ENCODE measurements around the gene MMP17.

The MMP17 gene

GRCh38 chr12:131864469-131864868, 36.3 kb downstream of the MMP17 start:
- H3K4me3 ChIP-seq (ENCODE audit: low read depth, low read length), result no peak overlapping the region
- TF ChIP-seq, protein P1, sequence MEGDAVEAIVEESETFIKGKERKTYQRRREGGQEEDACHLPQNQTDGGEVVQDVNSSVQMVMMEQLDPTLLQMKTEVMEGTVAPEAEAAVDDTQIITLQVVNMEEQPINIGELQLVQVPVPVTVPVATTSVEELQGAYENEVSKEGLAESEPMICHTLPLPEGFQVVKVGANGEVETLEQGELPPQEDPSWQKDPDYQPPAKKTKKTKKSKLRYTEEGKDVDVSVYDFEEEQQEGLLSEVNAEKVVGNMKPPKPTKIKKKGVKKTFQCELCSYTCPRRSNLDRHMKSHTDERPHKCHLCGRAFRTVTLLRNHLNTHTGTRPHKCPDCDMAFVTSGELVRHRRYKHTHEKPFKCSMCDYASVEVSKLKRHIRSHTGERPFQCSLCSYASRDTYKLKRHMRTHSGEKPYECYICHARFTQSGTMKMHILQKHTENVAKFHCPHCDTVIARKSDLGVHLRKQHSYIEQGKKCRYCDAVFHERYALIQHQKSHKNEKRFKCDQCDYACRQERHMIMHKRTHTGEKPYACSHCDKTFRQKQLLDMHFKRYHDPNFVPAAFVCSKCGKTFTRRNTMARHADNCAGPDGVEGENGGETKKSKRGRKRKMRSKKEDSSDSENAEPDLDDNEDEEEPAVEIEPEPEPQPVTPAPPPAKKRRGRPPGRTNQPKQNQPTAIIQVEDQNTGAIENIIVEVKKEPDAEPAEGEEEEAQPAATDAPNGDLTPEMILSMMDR (IDR thresholded peaks at IDR 0.05; ENCODE audit: borderline replicate concordance, insufficient read depth, low read depth, low read length), result no peak

DNA sequence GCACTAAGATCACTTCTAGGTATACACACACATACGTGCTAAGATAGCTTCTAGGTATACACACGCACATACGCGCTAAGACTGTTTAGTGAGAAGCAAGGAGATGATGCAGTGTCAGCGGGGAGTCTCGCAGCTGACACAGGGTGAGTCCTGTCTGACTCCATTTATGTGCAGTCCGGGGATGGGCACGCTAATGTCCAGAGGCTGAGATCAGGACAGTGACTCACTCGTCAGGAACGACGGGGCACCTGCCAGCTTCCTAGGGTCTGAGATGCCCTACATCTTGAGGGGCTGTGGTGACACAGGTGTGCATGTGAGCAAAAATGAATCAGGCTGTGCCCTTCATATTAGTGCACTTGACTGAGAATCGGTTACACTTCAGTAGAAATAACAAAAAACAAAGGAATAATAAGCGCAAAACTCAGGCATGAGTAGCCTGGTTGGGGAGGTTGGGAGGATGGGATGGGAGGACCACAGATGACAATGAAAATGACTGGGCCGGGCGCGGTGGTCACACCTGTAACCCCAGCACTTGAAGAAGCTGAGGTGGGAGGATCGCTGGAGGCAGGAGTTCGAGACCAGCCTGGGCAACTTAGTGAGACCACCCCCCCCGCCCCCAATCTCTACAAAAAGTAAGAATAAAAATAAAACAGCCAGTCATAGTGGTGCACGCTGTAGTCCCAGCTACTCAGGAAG, 37.1 kb downstream of the MMP17 start:
- TF ChIP-seq, protein P1 (IDR thresholded peaks at IDR 0.05; ENCODE audit: borderline replicate concordance, insufficient read depth, low read depth, low read length), result no peak
- H3K4me3 ChIP-seq (ENCODE audit: low read depth, low read length), result no peak overlapping the region

- no peak overlapping the region for H3K4me3 ChIP-seq (ENCODE audit: low read depth, low read length)
Measured at GRCh38 chr12:131867471-131867870, 39.3 kb downstream of the MMP17 start.

DNA sequence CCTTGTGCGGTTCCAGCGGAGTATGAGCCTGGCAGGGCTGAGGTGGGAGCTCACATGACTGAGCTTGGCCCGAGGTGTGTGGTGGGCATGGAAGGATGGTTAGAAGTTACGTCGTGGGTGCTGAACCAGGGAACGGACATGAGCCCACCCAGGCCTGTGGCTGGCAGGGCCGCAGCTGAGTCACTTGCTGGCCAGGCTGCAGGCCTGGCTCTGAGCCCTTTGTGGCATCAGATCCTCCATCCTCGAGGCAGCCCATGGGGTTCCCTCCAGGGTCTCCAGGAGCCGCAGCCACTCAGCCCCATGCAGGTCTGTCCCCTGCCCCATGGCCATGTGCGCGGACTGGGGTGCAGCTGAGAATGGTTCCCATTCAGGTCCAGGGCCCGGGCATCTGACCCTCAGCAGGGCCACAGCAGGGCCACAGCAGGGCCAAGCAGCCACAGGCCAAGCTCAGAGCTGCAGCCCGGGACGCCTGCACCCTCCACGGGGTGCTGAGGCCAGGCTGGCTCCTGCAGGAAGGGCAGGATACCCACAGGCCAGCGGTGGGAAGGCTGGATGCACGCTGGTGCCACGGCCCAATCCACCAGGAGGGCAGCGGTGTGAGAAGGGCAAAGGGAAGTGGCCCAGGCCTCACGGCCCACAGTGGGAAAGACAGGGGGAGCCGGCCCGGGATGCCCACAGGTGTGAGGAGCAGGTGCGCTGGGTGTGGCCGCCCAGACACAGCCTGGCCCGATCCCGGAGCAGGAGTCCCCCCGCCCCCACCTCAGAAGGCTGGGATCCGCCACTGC, 39.9 kb downstream of the MMP17 start:
- TF ChIP-seq, protein P1 (IDR thresholded peaks at IDR 0.05; ENCODE audit: borderline replicate concordance, insufficient read depth, low read depth, low read length), result no peak
- H3K4me3 ChIP-seq (ENCODE audit: low read depth, low read length), result no peak overlapping the region

More at GRCh38 chr12:131867471-131867870, 39.3 kb downstream of the MMP17 start:
- TF ChIP-seq, protein P1 (IDR thresholded peaks at IDR 0.05; ENCODE audit: borderline replicate concordance, insufficient read depth, low read depth, low read length), result no peak

GRCh38 chr12:131869871-131870418, 41.8 kb downstream of the MMP17 start:
- no peak overlapping the region for H3K4me3 ChIP-seq (ENCODE audit: low read depth, low read length)

DNA sequence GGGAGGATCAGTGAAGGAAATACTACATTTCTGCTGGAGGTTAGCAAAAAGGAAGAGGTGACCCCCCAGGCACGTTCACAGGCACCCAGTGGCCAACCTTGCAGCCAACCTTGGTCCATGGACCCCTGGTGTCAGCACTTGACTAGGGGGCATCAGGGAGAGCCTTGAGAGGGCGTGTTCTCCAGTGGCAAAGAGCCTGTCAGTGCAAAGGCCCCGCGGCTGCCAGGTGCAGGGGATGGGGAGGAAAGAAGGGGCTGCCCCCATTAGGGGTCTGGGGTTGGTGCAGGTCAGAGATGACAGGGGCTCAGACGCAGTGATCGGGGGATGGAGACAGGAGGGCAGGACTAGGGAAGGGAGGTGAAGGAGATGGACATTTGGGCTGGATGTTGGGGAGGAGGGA, 43.5 kb downstream of the MMP17 start:
- TF ChIP-seq, protein P1 (IDR thresholded peaks at IDR 0.05; ENCODE audit: borderline replicate concordance, insufficient read depth, low read depth, low read length), result no peak
- no peak overlapping the region for H3K4me3 ChIP-seq (ENCODE audit: low read depth, low read length)

More at GRCh38 chr12:131869871-131870418, 41.8 kb downstream of the MMP17 start:
- TF ChIP-seq, protein P1 (IDR thresholded peaks at IDR 0.05; ENCODE audit: borderline replicate concordance, insufficient read depth, low read depth, low read length), result no peak
